Testis (tissue), 2 donors: ENCODE data around the gene LEPROT.
A peak's percentile ranks its signal among the peaks of the same experiment; 100 is the strongest.

ENCODE experiments used
- POLR2A ChIP-seq: fragments of 450-650 bp; IDR thresholded peaks from one replicate; pipeline ENCODE4 v1.6.1; 2017; ENCODE audit warnings: antibody characterized with exemption, mild to moderate bottlenecking, moderate library complexity
- TF ChIP-seq, protein P1 (sequence below), 3 experiments: fragments of 450-650 bp in 2 of 3; fragments of 200-600 bp in 1 of 3; sonication (generic) in 1 of 3; IDR thresholded peaks; one replicate each; pipeline ENCODE4 v1.5.1; 2016 to 2019; ENCODE audit warnings: antibody characterized with exemption in 3 of 3, mild to moderate bottlenecking in 2 of 3, moderate library complexity in 1 of 3

DNA sequence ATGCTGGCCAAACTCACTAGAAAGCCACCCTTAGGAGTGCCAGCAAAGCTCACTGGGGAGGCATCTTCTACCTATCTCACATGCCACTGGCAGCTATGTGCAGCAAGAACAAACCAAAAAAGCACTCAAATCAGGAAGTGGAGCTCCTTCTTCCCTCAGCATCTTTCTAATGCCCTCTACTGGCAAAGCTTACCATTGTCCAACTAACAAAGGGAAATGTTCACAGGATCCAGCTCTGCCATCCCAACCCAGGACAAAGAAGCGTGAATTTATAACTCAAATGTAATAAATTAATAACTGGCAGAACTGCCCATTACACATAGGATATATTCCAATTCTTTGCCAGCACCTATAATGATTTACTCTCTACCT lies 38.9 kb downstream of the LEPROT start:
- TF ChIP-seq, protein P1, sequence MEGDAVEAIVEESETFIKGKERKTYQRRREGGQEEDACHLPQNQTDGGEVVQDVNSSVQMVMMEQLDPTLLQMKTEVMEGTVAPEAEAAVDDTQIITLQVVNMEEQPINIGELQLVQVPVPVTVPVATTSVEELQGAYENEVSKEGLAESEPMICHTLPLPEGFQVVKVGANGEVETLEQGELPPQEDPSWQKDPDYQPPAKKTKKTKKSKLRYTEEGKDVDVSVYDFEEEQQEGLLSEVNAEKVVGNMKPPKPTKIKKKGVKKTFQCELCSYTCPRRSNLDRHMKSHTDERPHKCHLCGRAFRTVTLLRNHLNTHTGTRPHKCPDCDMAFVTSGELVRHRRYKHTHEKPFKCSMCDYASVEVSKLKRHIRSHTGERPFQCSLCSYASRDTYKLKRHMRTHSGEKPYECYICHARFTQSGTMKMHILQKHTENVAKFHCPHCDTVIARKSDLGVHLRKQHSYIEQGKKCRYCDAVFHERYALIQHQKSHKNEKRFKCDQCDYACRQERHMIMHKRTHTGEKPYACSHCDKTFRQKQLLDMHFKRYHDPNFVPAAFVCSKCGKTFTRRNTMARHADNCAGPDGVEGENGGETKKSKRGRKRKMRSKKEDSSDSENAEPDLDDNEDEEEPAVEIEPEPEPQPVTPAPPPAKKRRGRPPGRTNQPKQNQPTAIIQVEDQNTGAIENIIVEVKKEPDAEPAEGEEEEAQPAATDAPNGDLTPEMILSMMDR (IDR thresholded peaks at IDR 0.05), result peak in 2 of 3 experiments; percentile 29 to 33
- no peak for TF ChIP-seq POLR2A
